HG03025 (cell line): ENCODE data around the gene POLR1A.

ENCODE experiments used
- ATAC-seq: cut with Tn5 transposase; IDR thresholded peaks from one replicate; pipeline ENCODE4 v1.9.1; 2021; ENCODE audit warnings: mild to moderate bottlenecking, moderate library complexity; ENCODE audit not compliant: unreplicated experiment, low FRiP score

The POLR1A gene

GRCh38 chr2:86025976-86026743 is 79.5 kb downstream of the POLR1A start:
- no peak for ATAC-seq

- no peak for ATAC-seq
These were observed 80.4 kb downstream of the POLR1A start for GRCh38 chr2:86025229-86025820.

- no peak for ATAC-seq
These were observed 82.3 kb downstream of the POLR1A start for GRCh38 chr2:86023366-86023712.

GRCh38 chr2:86022661-86023365 is 82.9 kb downstream of the POLR1A start:
- no peak for ATAC-seq

GRCh38 chr2:86021396-86022378 is 84.0 kb downstream of the POLR1A start:
- no peak for ATAC-seq

GRCh38 chr2:86020984-86021383 is 84.7 kb downstream of the POLR1A start:
- no peak for ATAC-seq

- ATAC-seq = no peak
These were observed 86.6 kb downstream of the POLR1A start for GRCh38 chr2:86019121-86019520.

GRCh38 chr2:86017901-86018896 is 87.5 kb downstream of the POLR1A start:
- ATAC-seq = no peak

GRCh38 chr2:86016581-86016980 is 89.1 kb downstream of the POLR1A start:
- ATAC-seq = no peak

DNA sequence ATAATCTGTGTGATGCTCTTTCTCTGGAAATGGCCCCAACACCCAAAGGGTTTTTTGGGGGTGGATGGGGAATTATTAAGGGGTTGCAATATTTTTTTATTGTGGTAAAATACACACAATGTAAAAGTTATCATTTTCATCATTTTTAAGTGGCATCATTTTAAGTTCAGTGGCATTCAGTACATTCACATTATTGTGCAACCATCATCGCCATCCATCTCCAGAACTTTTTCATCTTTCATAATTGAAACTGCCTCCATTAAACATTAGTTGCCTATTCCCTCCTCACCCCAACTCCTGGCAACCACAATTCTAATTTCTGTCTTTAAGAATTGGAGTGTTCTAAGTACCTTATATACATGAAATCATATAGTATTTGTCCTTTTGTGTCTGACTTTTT is 90.0 kb downstream of the POLR1A start:
- ATAC-seq = no peak

DNA sequence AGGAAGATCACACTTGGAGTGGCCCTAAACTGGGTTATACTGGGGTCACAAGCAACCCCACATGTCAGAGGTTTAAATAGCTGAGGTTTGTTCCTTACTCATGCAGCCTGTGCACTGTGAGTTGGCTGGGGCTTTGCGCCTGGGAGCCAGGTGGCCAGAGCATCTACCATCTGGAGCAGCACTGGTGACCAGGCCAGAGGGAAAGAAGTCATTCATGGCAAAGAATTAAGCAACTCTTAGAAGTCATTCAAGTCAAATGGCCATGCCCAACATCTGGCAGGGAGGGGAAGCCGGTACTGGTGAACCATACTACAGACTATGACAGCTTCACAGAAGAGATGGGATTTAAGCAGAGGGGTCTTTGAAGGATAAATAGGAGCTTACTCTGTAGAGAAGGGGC is 90.7 kb downstream of the POLR1A start:
- no peak for ATAC-seq

- no peak for ATAC-seq
These were observed 91.2 kb downstream of the POLR1A start for GRCh38 chr2:86014493-86014892.

GRCh38 chr2:86012007-86012712 is 93.5 kb downstream of the POLR1A start:
- no peak for ATAC-seq

DNA sequence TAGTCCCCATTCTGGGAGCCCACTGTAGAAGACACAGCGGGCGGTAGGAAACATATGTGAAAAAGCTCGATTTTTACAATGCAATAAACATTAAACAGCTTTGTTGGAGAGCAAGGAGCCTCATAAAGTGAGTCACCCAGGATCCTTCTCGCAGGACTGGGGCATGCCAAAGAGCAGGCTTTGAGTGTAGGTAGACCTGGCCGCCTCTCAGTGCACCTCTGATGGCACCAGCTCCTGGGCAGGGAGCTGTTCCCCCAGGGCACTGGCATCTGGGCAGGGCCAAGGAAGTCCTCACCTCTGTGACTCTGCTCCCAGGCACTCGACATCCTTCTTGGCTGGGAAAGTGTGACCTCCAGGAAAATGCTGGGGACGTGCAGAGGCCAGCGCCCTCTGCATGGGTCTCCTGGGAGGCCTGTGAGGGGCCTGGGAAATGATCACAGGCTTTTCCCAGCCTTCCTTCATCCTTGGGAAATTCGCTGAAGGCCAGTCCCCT is 94.2 kb downstream of the POLR1A start:
- ATAC-seq = no peak

DNA sequence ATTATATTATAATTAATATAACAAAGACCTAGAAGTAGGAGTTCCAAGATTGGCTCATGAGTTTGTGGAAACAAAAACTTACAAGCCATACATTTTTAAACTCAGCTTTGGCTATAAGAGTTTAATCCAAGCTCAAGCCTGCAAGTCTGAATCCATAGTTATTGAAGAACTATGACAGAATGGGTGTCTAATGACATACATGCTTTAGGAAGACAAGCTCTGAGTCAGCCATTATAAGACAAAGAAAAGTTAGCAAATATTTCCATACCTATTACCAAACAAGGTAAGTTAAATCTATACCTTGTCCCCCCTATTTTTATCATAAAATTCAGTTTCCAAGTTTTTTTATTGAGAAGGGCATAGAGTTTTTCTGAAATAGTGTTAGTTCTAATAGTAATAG is 95.6 kb downstream of the POLR1A start:
- ATAC-seq = no peak

- ATAC-seq = no peak
These were observed 99.2 kb downstream of the POLR1A start for GRCh38 chr2:86006524-86006923.

DNA sequence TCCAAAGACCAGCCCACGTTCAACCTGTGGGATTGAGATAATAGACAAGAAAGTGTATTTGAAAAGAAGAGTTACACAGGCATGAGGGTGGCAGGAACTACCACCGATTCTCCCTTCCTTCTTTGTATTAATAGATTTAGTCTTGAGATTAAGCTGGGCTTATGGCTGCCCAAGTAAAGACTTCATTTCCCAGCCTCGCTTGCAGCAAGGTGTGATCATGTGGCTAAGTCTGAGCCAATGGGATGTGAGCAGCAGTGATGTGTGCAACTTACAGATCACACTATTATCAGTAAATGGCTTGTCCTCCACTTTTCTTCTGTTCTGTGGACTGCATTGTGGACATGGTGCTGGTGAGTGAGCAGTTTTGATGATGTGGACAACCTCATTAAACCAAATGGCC is 101.7 kb downstream of the POLR1A start:
- ATAC-seq = no peak

GRCh38 chr2:86003104-86003503 is 102.6 kb downstream of the POLR1A start:
- ATAC-seq = no peak

GRCh38 chr2:86002375-86002774 is 103.3 kb downstream of the POLR1A start:
- ATAC-seq = no peak
